H9 (cell line): ENCODE data around the gene CCL20. TPM values are rescaled to one million over a fixed set of nuclear protein-coding genes. Genes with fewer than 3 reads are reported as not detected.

Experiments used
- DNase-seq: peaks from one replicate; pipeline ENCODE4 v3.0.0-alpha.2; 2017
- H2AFZ ChIP-seq: one replicate; pipeline ENCODE4 v1.6.1; 2013; ENCODE audit warnings: mild to moderate bottlenecking, low read length, control low read depth, moderate library complexity
- H2AK5ac ChIP-seq: 2 replicates; pipeline ENCODE4 v1.6.1; 2013; ENCODE audit warnings: low read length, control low read depth, mixed read lengths; ENCODE audit not compliant: insufficient read length
- H2BK120ac ChIP-seq: one replicate; pipeline ENCODE4 v1.6.1; 2013; ENCODE audit warnings: low read depth, mild to moderate bottlenecking, low read length, control low read depth, inconsistent platforms; ENCODE audit not compliant: poor library complexity, severe bottlenecking
- H2BK12ac ChIP-seq: 2 replicates; pipeline ENCODE4 v1.6.1; 2013; ENCODE audit warnings: low read length, control low read depth, mixed read lengths, low read depth; ENCODE audit not compliant: insufficient read length
- H2BK15ac ChIP-seq: 2 replicates; pipeline ENCODE4 v1.6.1; 2013; ENCODE audit warnings: low read depth, low read length, control low read depth
- H2BK20ac ChIP-seq: one replicate; pipeline ENCODE4 v1.6.1; 2013; ENCODE audit warnings: low read depth, mild to moderate bottlenecking, low read length, control low read depth, inconsistent platforms; ENCODE audit not compliant: poor library complexity, severe bottlenecking
- H2BK5ac ChIP-seq: 2 replicates; pipeline ENCODE4 v1.6.1; 2013; ENCODE audit warnings: low read length, control low read depth, mixed read lengths; ENCODE audit not compliant: insufficient read length
- H3K14ac ChIP-seq: 2 replicates; pipeline ENCODE4 v1.6.1; 2013; ENCODE audit warnings: low read length, control low read depth; ENCODE audit not compliant: insufficient read depth
- H3K18ac ChIP-seq: 2 replicates; pipeline ENCODE4 v1.6.1; 2013; ENCODE audit warnings: low read depth, mild to moderate bottlenecking, mixed read lengths, low read length, control low read depth; ENCODE audit not compliant: insufficient read length
- H3K23ac ChIP-seq: 2 replicates; pipeline ENCODE4 v1.6.1; 2013; ENCODE audit warnings: low read length, control low read depth, mixed read lengths, low read depth; ENCODE audit not compliant: insufficient read length
- H3K23me2 ChIP-seq: 2 replicates; pipeline ENCODE4 v1.6.1; 2013; ENCODE audit warnings: low read depth, mild to moderate bottlenecking, mixed read lengths, low read length, control low read depth; ENCODE audit not compliant: insufficient read length, poor library complexity, severe bottlenecking
- H3K27ac ChIP-seq: 2 replicates; pipeline ENCODE4 v1.5.1; 2013; ENCODE audit warnings: low read length, control low read depth, mixed read lengths, low read depth; ENCODE audit not compliant: insufficient read length
- H3K27me3 ChIP-seq: 2 replicates; pipeline ENCODE4 v1.6.1; 2013; ENCODE audit warnings: low read length, control low read depth, inconsistent platforms; ENCODE audit not compliant: insufficient read depth
- H3K4ac ChIP-seq: 2 replicates; pipeline ENCODE4 v1.6.1; 2013; ENCODE audit warnings: low read depth, mild to moderate bottlenecking, control low read depth, inconsistent platforms, low read length, moderate library complexity
- H3K4me1 ChIP-seq: 2 replicates; pipeline ENCODE4 v1.6.1; 2013; ENCODE audit warnings: low read length, control low read depth, inconsistent platforms; ENCODE audit not compliant: insufficient read depth
- H3K4me2 ChIP-seq: 2 replicates; pipeline ENCODE4 v1.6.1; 2013; ENCODE audit warnings: low read length, control low read depth, mixed read lengths; ENCODE audit not compliant: insufficient read length, insufficient read depth
- H3K56ac ChIP-seq: 2 replicates; pipeline ENCODE4 v1.6.1; 2013; ENCODE audit warnings: low read depth, mild to moderate bottlenecking, mixed read lengths, low read length, control low read depth; ENCODE audit not compliant: insufficient read length
- H3K79me1 ChIP-seq: 2 replicates; pipeline ENCODE4 v1.6.1; 2013; ENCODE audit warnings: low read depth, mild to moderate bottlenecking, moderate library complexity, low read length, control low read depth, inconsistent platforms; ENCODE audit not compliant: insufficient read depth, poor library complexity, severe bottlenecking
- H3K79me2 ChIP-seq: 2 replicates; pipeline ENCODE4 v1.6.1; 2013; ENCODE audit warnings: low read length, control low read depth, inconsistent platforms; ENCODE audit not compliant: insufficient read depth
- H3K9ac ChIP-seq: 2 replicates; pipeline ENCODE4 v1.6.1; 2013; ENCODE audit warnings: low read length, control low read depth, mixed read lengths; ENCODE audit not compliant: insufficient read length; ENCODE audit errors: extremely low read depth
- H3K9me3 ChIP-seq: one replicate; pipeline ENCODE4 v1.6.1; 2013; ENCODE audit warnings: low read depth, low read length, inconsistent platforms; ENCODE audit not compliant: control insufficient read depth
- H3T11ph ChIP-seq: one replicate; pipeline ENCODE4 v1.6.1; 2013; ENCODE audit warnings: mild to moderate bottlenecking, low read length, control low read depth, inconsistent platforms
- H4K20me1 ChIP-seq: one replicate; pipeline ENCODE4 v1.6.1; 2013; ENCODE audit not compliant: control insufficient read depth, insufficient read length, insufficient read depth
- H4K5ac ChIP-seq: 2 replicates; pipeline ENCODE4 v1.6.1; 2013; ENCODE audit warnings: low read depth, mild to moderate bottlenecking, mixed read lengths, low read length, control low read depth; ENCODE audit not compliant: insufficient read length
- H4K8ac ChIP-seq: replicated peaks from 2 replicates; pipeline ENCODE4 v1.6.1; 2013; ENCODE audit warnings: low read length, control low read depth, mixed read lengths, low read depth; ENCODE audit not compliant: insufficient read length
- H4K91ac ChIP-seq: 2 replicates; pipeline ENCODE4 v1.6.1; 2013; ENCODE audit warnings: low read depth, mild to moderate bottlenecking, moderate library complexity, mixed read lengths, low read length, control low read depth; ENCODE audit not compliant: insufficient read length
- H3K27ac Mint-ChIP-seq, 3 experiments: 2 replicates in 2 of 3; 3 replicates in 1 of 3; pipeline ENCODE4 v1.8.0; 2020 to 2021; ENCODE audit warnings: mixed read lengths in 3 of 3, mild to moderate bottlenecking in 1 of 3, moderate library complexity in 1 of 3
- H3K27me3 Mint-ChIP-seq: 2 replicates; pipeline ENCODE4 v1.8.0; 2021; ENCODE audit warnings: low read depth, mild to moderate bottlenecking, moderate library complexity, mixed read lengths
- H3K36me3 Mint-ChIP-seq, 3 experiments: 2 replicates in 2 of 3; 3 replicates in 1 of 3; pipeline ENCODE4 v1.8.0; 2020 to 2021; ENCODE audit warnings: low read depth in 3 of 3, mixed read lengths in 3 of 3; ENCODE audit not compliant: insufficient read depth in 1 of 3
- H3K4me1 Mint-ChIP-seq, 2 experiments: 2 replicates each; pipeline ENCODE4 v1.8.0; 2020; ENCODE audit warnings: mixed read lengths in 2 of 2
- H3K4me3 Mint-ChIP-seq, 2 experiments: 2 replicates in 1 of 2; 3 replicates in 1 of 2; pipeline ENCODE4 v1.8.0; 2020 to 2021; ENCODE audit warnings: mild to moderate bottlenecking in 2 of 2, mixed read lengths in 2 of 2, moderate library complexity in 1 of 2
- H3K9me3 Mint-ChIP-seq, 2 experiments: 2 replicates in 1 of 2; 3 replicates in 1 of 2; pipeline ENCODE4 v1.8.0; 2020; ENCODE audit warnings: mild to moderate bottlenecking in 2 of 2, mixed read lengths in 2 of 2, moderate library complexity in 1 of 2
- CTCF ChIP-seq: fragments of 200-600 bp; sonication (generic); conservative IDR thresholded peaks from 3 replicates; pipeline ENCODE4 v1.8.0; 2021; ENCODE audit warnings: antibody characterized with exemption, mild to moderate bottlenecking
- WGBS: extraction: QIAGEN DNeasy Blood & Tissue Kit; methylation state at CpG from one replicate; pipeline ENCODE4 v1.1.7; 2013; ENCODE audit warnings: missing lambda C conversion rate, low lambda C conversion rate, mixed read lengths; ENCODE audit not compliant: insufficient read length; ENCODE audit errors: extremely low coverage; 5-methylcytosine and 5-hydroxymethylcytosine counted together
- total RNA-seq: library from RNA; stranded (reverse); gene quantifications from 2 replicates; pipeline ENCODE4 v1.2.1, GENCODE V29; 2021

The CCL20 gene
- total RNA-seq, 1 experiment from 2014 or later = not detected

- H2BK20ac ChIP-seq = no peak overlapping the region
- H3T11ph ChIP-seq = no peak overlapping the region
- no peak overlapping the region for H2BK5ac ChIP-seq
- H3K9ac ChIP-seq = no peak overlapping the region
- no peaks in the 10 kb centered on the region for H3K79me2 ChIP-seq
- H3K4ac ChIP-seq = no peak overlapping the region
- no CpG with 5 or more reads among the region's 3 CpGs for WGBS
- H2AK5ac ChIP-seq = no peak overlapping the region
- no peak overlapping the region for H3K56ac ChIP-seq
- no peak overlapping the region for H3K23ac ChIP-seq
- H3K4me1 Mint-ChIP-seq = peaks cover 12 to 19% of the 10 kb centered on the region in 2 experiments
- peaks cover under 1% of the 10 kb centered on the region for H3K27me3 Mint-ChIP-seq
- no peaks in the 10 kb centered on the region for H3K27me3 ChIP-seq
- no peak overlapping the region for H4K8ac ChIP-seq
- no peaks in the 10 kb centered on the region for H4K20me1 ChIP-seq
- H3K4me2 ChIP-seq = no peak overlapping the region
- no peaks in the 10 kb centered on the region for H3K4me1 ChIP-seq
- no peak for TF ChIP-seq CTCF
- peak overlapping the region in 1 of 3 experiments; percentile 4; a peak in 2 of 7 replicates for H3K27ac Mint-ChIP-seq
- DNase-seq = no peak
- H2BK120ac ChIP-seq = no peak overlapping the region
- no peaks in the 10 kb centered on the region for H3K79me1 ChIP-seq
- no peak overlapping the region for H4K91ac ChIP-seq
- no peak overlapping the region for H4K5ac ChIP-seq
- no peak overlapping the region for H2BK12ac ChIP-seq
- H2AFZ ChIP-seq = no peak overlapping the region
- no peak overlapping the region for H3K4me3 Mint-ChIP-seq
- no peak overlapping the region for H3K18ac ChIP-seq
- no peak overlapping the region for H3K27ac ChIP-seq
- H3K9me3 Mint-ChIP-seq = peaks cover 0 to 2% of the 10 kb centered on the region in 2 experiments; a peak in 1 of 5 replicates
- H3K14ac ChIP-seq = no peak overlapping the region
- H2BK15ac ChIP-seq = no peak overlapping the region
- no peaks in the 10 kb centered on the region for H3K23me2 ChIP-seq
- H3K36me3 Mint-ChIP-seq = peaks cover 0 to 3% (median 0%) of the 10 kb centered on the region in 3 experiments; a peak in 1 of 7 replicates
- no peaks in the 10 kb centered on the region for H3K9me3 ChIP-seq
These were observed 34.5 kb downstream of the CCL20 start for GRCh38 chr2:227848146-227848545.
